HepG2 (cell line): ENCODE measurements around the gene PIM3. TPM values are rescaled to one million over a fixed set of nuclear protein-coding genes. Genes with fewer than 3 reads are reported as not detected.

ENCODE experiments used
- BCL3 ChIP-seq: sonication (generic); formaldehyde crosslinking; IDR thresholded peaks from 2 replicates; pipeline ENCODE4 v1.5.1; 2020; ENCODE audit warnings: mild to moderate bottlenecking, missing genetic modification reagents, moderate library complexity
- CHD2 ChIP-seq: IDR thresholded peaks from 2 replicates; pipeline ENCODE4 v1.6.1; 2011; ENCODE audit warnings: low read depth, low read length, improper control_type of control experiment
- CSRNP2 ChIP-seq: sonication (generic); formaldehyde crosslinking; conservative IDR thresholded peaks from 2 replicates; pipeline ENCODE4 v1.8.0; 2022; ENCODE audit warnings: low read depth, missing genetic modification reagents
- HCFC1 ChIP-seq: fragments of 150-350 bp; IDR thresholded peaks from 2 replicates; pipeline ENCODE4 v1.6.1; 2014; ENCODE audit warnings: low read depth, low read length
- HIVEP1 ChIP-seq: sonication (generic); formaldehyde crosslinking; IDR thresholded peaks from 2 replicates; pipeline ENCODE4 v1.4.0; 2020; ENCODE audit warnings: mild to moderate bottlenecking, missing genetic modification reagents
- KDM1A ChIP-seq: IDR thresholded peaks from 2 replicates; pipeline ENCODE4 v1.6.1; 2016; ENCODE audit warnings: missing compliant biosample characterization
- KLF15 ChIP-seq: sonication (generic); formaldehyde crosslinking; IDR thresholded peaks from 2 replicates; pipeline ENCODE4 v1.8.1; 2023; ENCODE audit warnings: borderline replicate concordance, mild to moderate bottlenecking, inconsistent platforms, missing genetic modification reagents, mixed read lengths
- MAZ ChIP-seq, 2 experiments: sonication (generic) in 1 of 2; formaldehyde crosslinking in 1 of 2; IDR thresholded peaks; 2 replicates each; pipeline versions ENCODE4 v1.5.0 to v1.6.1; 2012 to 2020; ENCODE audit warnings: low read depth in 2 of 2, mild to moderate bottlenecking in 2 of 2, borderline replicate concordance in 1 of 2, improper control_type of control experiment in 1 of 2, low read length in 1 of 2, missing genetic modification reagents in 1 of 2, moderate library complexity in 1 of 2
- MTERF4 ChIP-seq: sonication (generic); formaldehyde crosslinking; IDR thresholded peaks from 2 replicates; pipeline ENCODE4 v1.8.0; 2023; ENCODE audit warnings: mild to moderate bottlenecking, missing genetic modification reagents
- PRMT3 ChIP-seq: sonication (generic); formaldehyde crosslinking; IDR thresholded peaks from 2 replicates; pipeline ENCODE4 v1.8.1; 2022; ENCODE audit warnings: low read depth, mild to moderate bottlenecking, moderate library complexity, missing genetic modification reagents, borderline replicate concordance
- RCOR2 ChIP-seq: IDR thresholded peaks from 2 replicates; pipeline ENCODE4 v1.6.1; 2016; ENCODE audit warnings: missing biosample characterization, missing genetic modification reagents
- TEAD2 ChIP-seq: sonication (generic); formaldehyde crosslinking; IDR thresholded peaks from 2 replicates; pipeline ENCODE4 v1.9.0; 2021; ENCODE audit warnings: missing genetic modification reagents
- TEAD3 ChIP-seq: optimal IDR thresholded peaks from 2 replicates; pipeline ENCODE3; 2016; ENCODE audit warnings: borderline replicate concordance
- THAP7 ChIP-seq: sonication (generic); formaldehyde crosslinking; IDR thresholded peaks from 2 replicates; pipeline ENCODE4 v1.8.1; 2023; ENCODE audit warnings: mild to moderate bottlenecking, missing genetic modification reagents
- ZNF276 ChIP-seq: sonication (generic); formaldehyde crosslinking; IDR thresholded peaks from 2 replicates; pipeline ENCODE4 v1.4.0; 2020; ENCODE audit warnings: mild to moderate bottlenecking, low read depth, missing genetic modification reagents
- ZNF317 ChIP-seq: sonication (generic); formaldehyde crosslinking; IDR thresholded peaks from 2 replicates; pipeline ENCODE4 v1.5.0; 2020; ENCODE audit warnings: mild to moderate bottlenecking, missing genetic modification reagents
- ZNF44 ChIP-seq: sonication (generic); formaldehyde crosslinking; IDR thresholded peaks from 2 replicates; pipeline ENCODE4 v1.5.1; 2020; ENCODE audit warnings: mild to moderate bottlenecking, missing genetic modification reagents
- ZNF510 ChIP-seq: sonication (generic); formaldehyde crosslinking; IDR thresholded peaks from 2 replicates; pipeline ENCODE4 v1.4.0; 2020; ENCODE audit warnings: low read depth, mild to moderate bottlenecking, missing genetic modification reagents
- ZNF644 ChIP-seq: IDR thresholded peaks from 2 replicates; pipeline ENCODE4 v1.6.1; 2016; ENCODE audit warnings: low read depth
- ZNF7 ChIP-seq: IDR thresholded peaks from 2 replicates; pipeline ENCODE4 v1.6.1; 2016; ENCODE audit warnings: missing biosample characterization, missing genetic modification reagents
- ZNF772 ChIP-seq: sonication (generic); formaldehyde crosslinking; IDR thresholded peaks from 2 replicates; pipeline ENCODE4 v1.5.0; 2020; ENCODE audit warnings: mild to moderate bottlenecking, missing genetic modification reagents
- ZNF784 ChIP-seq: sonication (generic); formaldehyde crosslinking; IDR thresholded peaks from 2 replicates; pipeline ENCODE4 v1.5.1; 2020; ENCODE audit warnings: missing genetic modification reagents, mild to moderate bottlenecking, borderline replicate concordance
- polyA plus RNA-seq, 8 experiments: library from polyadenylated mRNA; depleted of rRNA in 3 of 8; stranded (reverse) in 7 of 8; unstranded in 1 of 8; fragments of >200 nt; fragmentation: Illumina TruSeq in 4 of 8; extraction: Trizol in 4 of 8; gene quantifications; 2 replicates each; pipeline versions ENCODE4 v1.2.1 to v1.2.3, GENCODE V29; 2011 to 2016; ENCODE audit warnings: low read depth in 4 of 8, missing spikeins in 1 of 8, mixed read lengths in 1 of 8; ENCODE audit not compliant: insufficient read depth in 1 of 8
- total RNA-seq, 5 experiments: library from RNA; depleted of rRNA; stranded (reverse); fragments of >200 nt; fragmentation: Illumina TruSeq; extraction: Trizol; gene quantifications; 2 replicates each; pipeline ENCODE4 v1.2.3, GENCODE V29; 2016; ENCODE audit warnings: low read depth in 1 of 5

PIM3 gene
- total and polyA plus RNA-seq, 2 of the 13 experiments (the other 11 are each of a cell fraction or from before 2014, with no cell fraction given), result 21.6 to 31.2 TPM

GRCh38 chr22:49955581-49956417 is 4.8 kb upstream of the PIM3 start (continued):
- TF ChIP-seq MTERF4 (CRISPR knock-in tag), result no peak
- TF ChIP-seq CHD2, result no peak
- no peak for TF ChIP-seq ZNF644
- TF ChIP-seq THAP7 (CRISPR knock-in tag), result no peak
- no peak for TF ChIP-seq HIVEP1 (CRISPR knock-in tag)
- TF ChIP-seq TEAD3 (CRISPR knock-in tag), result peak; percentile 48
- no peak for TF ChIP-seq ZNF784
- TF ChIP-seq ZNF44 (CRISPR knock-in tag), result no peak
- TF ChIP-seq ZNF276 (CRISPR knock-in tag), result no peak
- TF ChIP-seq ZNF772, result peak; percentile 68; the same call in 1 of the 2 replicates
- TF ChIP-seq RCOR2 (CRISPR knock-in tag), result no peak
- TF ChIP-seq PRMT3 (CRISPR knock-in tag), result no peak
- TF ChIP-seq BCL3 (CRISPR knock-in tag), result no peak
- TF ChIP-seq ZNF510 (CRISPR knock-in tag), result no peak
- TF ChIP-seq MAZ (IDR thresholded peaks at IDR 0.05; ENCODE audit: borderline replicate concordance, low read depth, low read length), result no peak
- TF ChIP-seq MAZ (CRISPR knock-in tag; IDR thresholded peaks at IDR 0.05; ENCODE audit: low read depth), result peak; percentile 49; the same call in 1 of the 2 replicates
- TF ChIP-seq CSRNP2, result no peak
- no peak for TF ChIP-seq HCFC1
- TF ChIP-seq TEAD2 (CRISPR knock-in tag), result no peak
- TF ChIP-seq KLF15 (CRISPR knock-in tag), result no peak
- TF ChIP-seq ZNF317 (CRISPR knock-in tag), result no peak
- TF ChIP-seq KDM1A, result no peak
- TF ChIP-seq ZNF7, result no peak
